Naive B cell (primary cell): ENCODE measurements around the gene RYR2. TPM values are rescaled to one million over a fixed set of nuclear protein-coding genes. Genes with fewer than 3 reads are reported as not detected.

Source experiments
- ATAC-seq, 2 donors: fragments of 150-1000 bp; cut with Tn5 transposase; 2 replicates each; pipeline ENCODE4 v1.10.0; 2021; ENCODE audit warnings: low read depth in 2 of 2, mild to moderate bottlenecking in 2 of 2, moderate library complexity in 2 of 2
- DNase-seq: peaks from one replicate; pipeline ENCODE4 v3.0.0; 2022
- H3K27ac Mint-ChIP-seq, 6 donors: one replicate each; pipeline ENCODE4 v1.8.0; 2020 to 2022; ENCODE audit warnings: mild to moderate bottlenecking in 6 of 6, mixed read lengths in 6 of 6, moderate library complexity in 5 of 6, inconsistent platforms in 2 of 6
- H3K27me3 Mint-ChIP-seq, 3 donors: one replicate each; pipeline ENCODE4 v1.8.0; 2021 to 2022; ENCODE audit warnings: mixed read lengths in 3 of 3, mild to moderate bottlenecking in 1 of 3
- H3K36me3 Mint-ChIP-seq, 2 donors: one replicate each; pipeline ENCODE4 v1.8.0; 2020 to 2022; ENCODE audit warnings: mixed read lengths in 2 of 2, inconsistent platforms in 1 of 2, mild to moderate bottlenecking in 1 of 2
- H3K4me1 Mint-ChIP-seq, 3 donors: one replicate each; pipeline ENCODE4 v1.8.0; 2020 to 2022; ENCODE audit warnings: mixed read lengths in 3 of 3, inconsistent platforms in 1 of 3, mild to moderate bottlenecking in 1 of 3, moderate library complexity in 1 of 3
- H3K4me3 Mint-ChIP-seq, 8 donors: one replicate each; pipeline ENCODE4 v1.8.0; 2020 to 2022; ENCODE audit warnings: mild to moderate bottlenecking in 8 of 8, mixed read lengths in 8 of 8, moderate library complexity in 8 of 8, inconsistent platforms in 2 of 8
- H3K9me3 Mint-ChIP-seq, 7 donors: one replicate each; pipeline ENCODE4 v1.8.0; 2020 to 2022; ENCODE audit warnings: mixed read lengths in 7 of 7, mild to moderate bottlenecking in 5 of 7, inconsistent platforms in 2 of 7, moderate library complexity in 1 of 7
- polyA plus RNA-seq, 6 donors: library from polyadenylated mRNA; unstranded; fragments of 300-500 nt; fragmentation: Illumina TruSeq; gene quantifications; one replicate each; pipeline ENCODE4 v1.2.3, GENCODE V29; 2021; ENCODE audit warnings: low read depth in 6 of 6

Gene RYR2
- polyA plus RNA-seq, 6 donors from 2014 or later: 0.09 TPM; not detected in 5

DNA sequence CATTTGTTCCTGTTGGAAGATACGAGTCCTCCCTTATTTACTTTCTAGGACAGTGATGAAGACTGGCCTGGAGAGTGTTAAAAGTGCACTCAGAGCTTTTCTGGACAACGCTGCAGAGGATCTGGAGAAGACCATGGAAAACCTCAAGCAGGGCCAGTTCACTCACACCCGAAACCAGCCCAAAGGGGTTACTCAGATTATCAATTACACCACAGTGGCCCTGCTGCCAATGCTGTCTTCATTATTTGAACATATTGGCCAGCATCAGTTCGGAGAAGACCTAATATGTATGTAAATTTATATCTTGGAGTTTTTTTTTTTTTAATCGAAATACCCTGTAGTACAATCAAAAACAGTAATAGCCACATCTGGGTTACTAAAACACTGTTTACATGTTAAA is 658.2 kb downstream of the RYR2 start:
- Mint-ChIP-seq H3K4me3 (no peak overlapping the region), H3K4me1 (no peaks in the 10 kb centered on the region), H3K27me3 (no peaks in the 10 kb centered on the region), H3K27ac (no peak overlapping the region), H3K9me3 (peaks cover 0 to 2% (median 0%) of the 10 kb centered on the region in 7 donors), H3K36me3 (no peaks in the 10 kb centered on the region)
- DNase-seq (no peak), ATAC-seq (no peak)

DNA sequence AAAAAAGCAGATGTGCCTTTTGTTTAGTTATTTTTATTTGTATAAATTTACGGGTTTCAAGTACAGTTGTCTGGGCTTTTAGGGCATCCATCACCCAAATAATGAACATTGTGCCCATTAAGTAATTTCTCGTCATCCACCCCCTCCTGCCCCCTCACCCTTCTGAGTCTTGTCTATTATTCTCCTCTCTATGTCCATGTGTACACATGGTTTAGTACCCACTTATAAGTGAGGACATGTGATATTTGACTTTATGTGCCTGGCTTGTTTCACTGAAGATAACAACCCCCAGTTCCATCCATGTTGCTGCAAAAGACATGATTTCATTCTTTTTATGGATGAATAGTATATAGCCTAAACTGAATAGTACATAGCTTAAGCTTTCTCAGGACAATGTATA is 659.5 kb downstream of the RYR2 start:
- no peaks in the 10 kb centered on the region for H3K4me1 Mint-ChIP-seq
- no peak overlapping the region for H3K27ac Mint-ChIP-seq
- peaks cover 0 to 5% (median 0%) of the 10 kb centered on the region in 7 donors for H3K9me3 Mint-ChIP-seq
- DNase-seq (no peak), ATAC-seq (no peak)
- no peaks in the 10 kb centered on the region for H3K36me3 Mint-ChIP-seq
- no peaks in the 10 kb centered on the region for H3K27me3 Mint-ChIP-seq
- no peak overlapping the region for H3K4me3 Mint-ChIP-seq

DNA sequence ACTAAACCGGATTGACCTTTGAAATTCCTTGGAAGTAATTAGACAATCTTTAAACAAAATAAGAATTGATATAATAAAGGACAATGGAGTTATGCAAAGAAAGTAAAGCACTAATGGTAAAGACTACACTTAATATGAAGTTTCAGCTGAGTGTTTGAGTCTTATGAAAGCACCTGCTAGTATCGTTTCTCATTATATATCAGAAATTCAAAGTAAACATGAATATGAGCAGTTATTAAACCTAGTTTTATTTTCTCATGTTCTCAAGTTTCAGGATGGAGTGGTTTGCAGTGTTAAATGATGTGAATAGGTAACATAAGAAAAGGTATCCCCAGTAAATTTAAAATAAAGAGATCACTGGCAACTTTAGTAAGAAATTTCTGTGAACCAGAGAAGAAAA is 660.2 kb downstream of the RYR2 start:
- H3K27ac Mint-ChIP-seq: no peak overlapping the region
- ATAC-seq (no peak), DNase-seq (no peak)
- no peaks in the 10 kb centered on the region for H3K27me3 Mint-ChIP-seq
- H3K36me3 Mint-ChIP-seq: no peaks in the 10 kb centered on the region
- H3K4me1 Mint-ChIP-seq: no peaks in the 10 kb centered on the region
- H3K4me3 Mint-ChIP-seq: no peak overlapping the region
- H3K9me3 Mint-ChIP-seq: peaks cover 0 to 5% (median 0%) of the 10 kb centered on the region in 7 donors

DNA sequence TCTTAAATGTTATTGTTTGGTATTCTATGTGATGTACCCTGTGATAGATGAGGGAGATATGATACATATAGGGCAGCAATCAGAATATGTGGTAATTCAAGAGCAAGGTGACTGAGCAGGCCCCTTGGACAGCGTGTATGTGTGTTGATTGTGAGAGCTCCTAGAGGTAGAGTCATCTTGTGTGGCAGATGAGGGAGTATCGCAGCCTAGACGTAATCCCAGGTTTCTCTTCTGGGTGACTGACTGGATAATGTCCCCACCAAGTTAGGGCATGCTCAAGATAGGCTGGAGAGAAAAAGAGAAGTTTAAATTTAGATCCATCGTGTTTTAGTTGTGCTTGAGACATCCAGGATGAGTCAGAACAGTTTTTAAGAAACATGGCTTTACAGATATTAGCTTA is 663.5 kb downstream of the RYR2 start:
- H3K27ac Mint-ChIP-seq: no peak overlapping the region
- DNase-seq (no peak), ATAC-seq (no peak)
- H3K27me3 Mint-ChIP-seq: no peaks in the 10 kb centered on the region
- H3K9me3 Mint-ChIP-seq: peaks cover 0 to 5% (median 0%) of the 10 kb centered on the region in 7 donors
- no peaks in the 10 kb centered on the region for H3K36me3 Mint-ChIP-seq
- H3K4me3 Mint-ChIP-seq: no peak overlapping the region
- no peaks in the 10 kb centered on the region for H3K4me1 Mint-ChIP-seq

DNA sequence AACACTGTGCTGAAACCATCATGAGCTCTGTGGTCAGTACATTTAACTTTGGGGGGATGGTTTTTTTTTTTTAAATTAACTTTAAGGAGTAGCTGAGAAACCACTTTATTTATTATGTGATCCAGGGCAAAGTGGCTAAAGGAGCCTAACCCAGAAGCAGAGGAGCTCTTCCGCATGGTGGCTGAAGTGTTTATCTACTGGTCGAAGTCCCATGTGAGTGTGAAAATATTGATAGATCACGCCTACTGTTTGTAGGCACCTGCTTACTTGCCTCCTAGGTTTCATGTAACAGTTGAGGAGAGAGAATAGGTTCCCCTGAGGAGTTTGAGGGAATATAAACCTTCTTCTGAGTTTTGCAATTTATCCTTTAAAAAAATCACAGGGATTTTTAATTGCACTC is 667.4 kb downstream of the RYR2 start:
- H3K36me3 Mint-ChIP-seq: no peaks in the 10 kb centered on the region
- no peaks in the 10 kb centered on the region for H3K27me3 Mint-ChIP-seq
- no peak overlapping the region for H3K4me3 Mint-ChIP-seq
- peaks cover 0 to 9% (median 0%) of the 10 kb centered on the region in 7 donors for H3K9me3 Mint-ChIP-seq
- ATAC-seq (no peak), DNase-seq (no peak)
- H3K27ac Mint-ChIP-seq: no peak overlapping the region
- H3K4me1 Mint-ChIP-seq: no peaks in the 10 kb centered on the region

DNA sequence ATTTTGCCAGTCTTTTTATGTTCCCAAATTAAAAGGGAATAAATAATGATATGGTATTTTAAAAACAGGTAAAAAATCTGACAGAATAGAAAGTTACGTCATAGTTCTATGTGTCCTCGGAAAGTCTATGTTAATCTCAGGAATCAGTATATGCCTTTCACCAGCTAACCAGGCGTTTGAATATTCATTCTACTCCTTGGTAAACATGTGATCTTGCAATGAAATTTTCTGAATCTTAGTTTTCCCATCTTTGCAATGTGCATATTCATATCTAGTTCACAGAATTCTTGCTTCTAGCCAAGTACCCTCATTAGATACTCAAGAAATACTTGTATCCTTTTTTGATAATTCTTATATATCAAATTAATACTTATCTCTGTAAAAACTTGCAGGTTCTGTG is 669.3 kb downstream of the RYR2 start:
- H3K4me3 Mint-ChIP-seq: no peak overlapping the region
- H3K4me1 Mint-ChIP-seq: no peaks in the 10 kb centered on the region
- DNase-seq: no peak
- H3K36me3 Mint-ChIP-seq: no peaks in the 10 kb centered on the region
- ATAC-seq: no peak
- H3K9me3 Mint-ChIP-seq: peaks cover 0 to 6% (median 0%) of the 10 kb centered on the region in 7 donors
- H3K27me3 Mint-ChIP-seq: no peaks in the 10 kb centered on the region
- H3K27ac Mint-ChIP-seq: no peak overlapping the region

DNA sequence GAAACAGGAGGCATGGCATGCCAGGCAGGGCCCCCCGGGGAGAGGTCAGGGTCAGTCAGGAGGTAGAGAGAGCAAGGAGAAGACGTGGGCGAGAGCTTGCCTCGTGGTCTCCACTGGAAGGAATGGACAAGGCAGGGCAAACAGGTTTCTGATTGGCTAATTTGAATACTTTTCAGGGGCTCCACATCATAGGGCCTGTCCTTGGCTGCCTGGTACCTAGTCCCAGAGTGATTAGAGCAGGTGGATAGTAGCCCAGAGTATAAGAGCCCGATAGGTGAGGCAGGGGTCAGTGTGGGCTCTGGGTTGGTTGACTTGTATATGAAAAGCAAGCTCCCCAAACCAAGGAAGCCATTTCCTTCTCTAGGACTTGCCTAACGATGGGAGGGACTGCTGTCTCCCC is 670.1 kb downstream of the RYR2 start:
- H3K27ac Mint-ChIP-seq: no peak overlapping the region
- H3K9me3 Mint-ChIP-seq: peaks cover 0 to 6% (median 0%) of the 10 kb centered on the region in 7 donors
- no peak for ATAC-seq
- H3K27me3 Mint-ChIP-seq: no peaks in the 10 kb centered on the region
- DNase-seq: no peak
- no peaks in the 10 kb centered on the region for H3K36me3 Mint-ChIP-seq
- H3K4me3 Mint-ChIP-seq: no peak overlapping the region
- H3K4me1 Mint-ChIP-seq: no peaks in the 10 kb centered on the region

DNA sequence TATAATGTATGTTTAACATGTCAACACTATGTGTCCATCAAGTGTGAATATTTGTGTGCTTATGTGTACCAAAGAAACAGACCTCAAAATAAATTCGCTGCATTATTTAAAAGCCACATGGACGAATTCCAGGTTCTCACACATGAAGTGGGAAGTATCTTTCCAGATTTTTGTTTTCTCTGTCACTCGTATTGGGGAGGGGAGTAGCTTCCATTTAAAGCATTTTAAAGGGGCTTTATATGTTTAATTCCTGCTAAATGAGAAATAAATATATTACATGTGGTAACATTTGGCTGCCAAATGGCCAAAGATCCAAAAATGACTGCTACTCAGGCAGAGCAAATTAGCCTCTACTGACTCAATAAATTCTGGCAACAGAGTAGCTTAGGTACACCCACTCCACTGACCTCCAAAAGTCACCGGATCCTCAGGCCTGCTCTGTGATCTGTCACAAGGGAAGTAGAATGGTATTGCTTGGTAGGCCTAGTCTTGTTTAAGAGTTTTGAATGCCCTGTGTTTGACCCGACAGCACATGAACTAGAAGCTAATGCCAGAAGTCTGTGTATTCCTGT is 670.7 kb downstream of the RYR2 start:
- ATAC-seq (no peak), DNase-seq (no peak)
- peaks cover 0 to 6% (median 0%) of the 10 kb centered on the region in 7 donors for H3K9me3 Mint-ChIP-seq
- no peaks in the 10 kb centered on the region for H3K4me1 Mint-ChIP-seq
- H3K36me3 Mint-ChIP-seq: no peaks in the 10 kb centered on the region
- no peaks in the 10 kb centered on the region for H3K27me3 Mint-ChIP-seq
- H3K27ac Mint-ChIP-seq: peak overlapping the region in 1 of 6 donors; percentile 29
- no peak overlapping the region for H3K4me3 Mint-ChIP-seq

DNA sequence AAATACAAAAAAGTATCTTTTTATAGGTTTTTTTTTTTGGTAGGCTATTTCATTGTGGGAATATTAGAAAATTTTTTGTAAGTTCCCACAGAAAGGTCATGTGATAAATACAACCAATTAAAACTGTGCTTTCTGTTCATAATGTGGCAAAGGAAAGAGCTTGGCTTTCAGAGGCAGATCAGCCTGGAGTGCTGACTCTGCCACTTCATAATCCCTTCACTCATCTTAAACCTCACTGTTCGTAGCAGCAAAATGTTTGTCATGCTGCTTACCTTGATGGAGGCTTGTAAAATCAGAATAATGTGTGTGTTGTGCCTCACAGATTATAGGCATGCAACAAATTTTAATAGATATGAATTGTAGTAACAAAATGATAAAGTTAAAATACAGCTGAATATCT is 671.9 kb downstream of the RYR2 start:
- peaks cover 0 to 6% (median 0%) of the 10 kb centered on the region in 7 donors for H3K9me3 Mint-ChIP-seq
- H3K27me3 Mint-ChIP-seq: no peaks in the 10 kb centered on the region
- no peak overlapping the region for H3K4me3 Mint-ChIP-seq
- no peak for ATAC-seq
- H3K4me1 Mint-ChIP-seq: no peaks in the 10 kb centered on the region
- DNase-seq: no peak
- no peaks in the 10 kb centered on the region for H3K36me3 Mint-ChIP-seq
- H3K27ac Mint-ChIP-seq: no peak overlapping the region

DNA sequence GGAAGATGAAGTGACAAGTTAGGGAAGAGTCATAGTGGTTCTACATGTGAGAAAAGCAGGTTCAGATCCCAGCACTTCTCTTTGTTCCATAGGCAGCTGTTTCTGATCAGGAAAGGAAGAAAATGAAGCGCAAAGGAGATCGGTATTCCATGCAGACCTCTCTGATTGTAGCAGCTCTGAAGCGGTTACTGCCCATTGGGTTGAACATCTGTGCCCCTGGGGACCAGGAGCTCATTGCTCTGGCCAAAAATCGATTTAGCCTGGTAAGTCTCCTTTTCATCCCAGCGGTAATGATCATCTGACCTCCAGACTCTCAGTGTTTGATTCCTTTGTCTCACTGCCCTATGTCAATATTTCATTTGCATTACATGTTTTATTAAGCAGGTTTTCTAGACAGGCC is 675.1 kb downstream of the RYR2 start:
- H3K4me3 Mint-ChIP-seq: no peak overlapping the region

DNA sequence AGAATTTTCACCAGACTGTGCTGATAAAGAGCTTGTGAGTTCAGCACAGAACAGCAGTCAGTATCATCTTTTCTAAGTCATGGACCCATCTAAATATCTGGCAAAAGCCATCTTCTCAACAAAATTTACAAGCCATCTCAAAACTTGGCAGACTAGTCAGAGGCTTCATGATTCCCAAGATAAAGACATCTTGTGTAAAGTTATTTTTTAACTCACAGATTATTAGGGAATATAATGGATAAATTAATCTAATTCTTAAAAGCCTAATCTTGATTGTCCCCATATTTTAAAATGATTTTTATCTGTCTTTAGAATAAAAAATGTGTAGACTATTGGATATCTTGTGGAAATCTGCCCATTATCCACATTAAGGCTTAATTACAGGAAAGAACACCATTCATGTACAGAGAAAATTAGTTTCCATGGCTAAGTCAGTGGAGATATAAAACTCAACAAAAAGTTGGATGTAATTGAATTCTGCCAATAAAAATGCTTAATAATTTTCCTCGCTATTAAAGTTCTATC is 688.9 kb downstream of the RYR2 start:
- no peak for DNase-seq
- Mint-ChIP-seq H3K9me3 (peaks cover 0 to 7% (median 0%) of the 10 kb centered on the region in 7 donors), H3K27ac (no peak overlapping the region), H3K27me3 (no peaks in the 10 kb centered on the region), H3K36me3 (no peaks in the 10 kb centered on the region), H3K4me3 (no peak overlapping the region), H3K4me1 (no peaks in the 10 kb centered on the region)
- ATAC-seq: no peak

More for the DNA sequence above, 675.1 kb downstream of the RYR2 start:
- Mint-ChIP-seq H3K4me1 (no peaks in the 10 kb centered on the region), H3K9me3 (peaks cover 0 to 6% (median 3%) of the 10 kb centered on the region in 7 donors), H3K27ac (no peak overlapping the region), H3K36me3 (no peaks in the 10 kb centered on the region), H3K27me3 (no peaks in the 10 kb centered on the region)
- ATAC-seq: no peak
- DNase-seq: no peak

DNA sequence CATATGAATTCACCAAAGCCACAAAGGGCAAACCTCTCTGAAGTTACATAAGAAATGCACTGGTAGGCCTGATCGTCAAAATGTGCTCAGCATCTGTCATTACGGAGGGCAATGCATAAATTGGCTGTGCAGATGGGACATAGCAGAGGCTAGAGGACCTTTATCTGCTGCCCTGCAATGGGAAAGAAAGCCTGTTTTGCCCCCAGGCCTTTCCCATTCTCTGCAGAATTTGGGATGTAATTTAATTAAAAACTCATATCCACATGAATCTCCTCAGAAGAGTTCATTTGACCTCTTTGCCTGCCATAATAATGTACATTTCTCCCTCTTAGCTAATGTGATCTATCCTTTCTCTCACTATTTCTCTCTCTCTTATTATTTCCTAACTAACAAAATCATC is 690.7 kb downstream of the RYR2 start:
- ATAC-seq: no peak
- no peaks in the 10 kb centered on the region for H3K27me3 Mint-ChIP-seq
- H3K27ac Mint-ChIP-seq: no peak overlapping the region
- H3K4me1 Mint-ChIP-seq: no peaks in the 10 kb centered on the region
- no peaks in the 10 kb centered on the region for H3K36me3 Mint-ChIP-seq
- H3K9me3 Mint-ChIP-seq: peaks cover 0 to 11% (median 0%) of the 10 kb centered on the region in 7 donors
- H3K4me3 Mint-ChIP-seq: no peak overlapping the region
- DNase-seq: no peak

DNA sequence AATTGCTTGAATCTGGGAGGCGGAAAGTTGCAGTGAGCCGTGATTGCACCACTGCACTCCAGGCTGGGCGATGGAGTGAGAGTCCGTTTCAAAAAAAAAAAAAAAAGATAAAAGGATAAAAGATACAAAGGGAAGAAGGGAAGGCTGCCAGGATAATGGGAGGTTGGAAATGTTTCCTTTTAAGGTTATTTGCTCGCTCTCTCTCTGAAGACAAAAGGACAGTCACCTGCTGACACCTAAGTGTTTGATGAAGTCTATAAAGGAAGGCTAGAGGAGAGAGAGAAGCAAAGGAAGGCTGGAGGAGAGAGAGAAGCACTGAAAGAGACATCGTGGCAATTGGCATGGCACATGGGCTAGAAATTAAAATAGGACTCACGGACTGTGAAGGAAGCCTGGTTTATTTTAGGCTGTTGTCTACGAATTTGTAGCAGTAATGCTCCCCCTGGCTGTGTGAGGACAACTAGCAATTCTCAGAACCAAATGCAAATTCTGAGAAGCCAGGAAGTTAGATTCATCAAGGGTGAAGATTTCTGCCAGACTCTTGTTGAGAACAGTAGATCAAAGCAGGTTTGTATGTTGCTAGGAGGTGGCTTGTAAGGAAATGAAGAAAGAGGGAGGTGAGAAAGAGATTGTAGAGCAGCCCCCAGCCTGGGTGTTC is 694.5 kb downstream of the RYR2 start:
- peaks cover 0 to 6% (median 0%) of the 10 kb centered on the region in 7 donors for H3K9me3 Mint-ChIP-seq
- no peak overlapping the region for H3K4me3 Mint-ChIP-seq
- H3K36me3 Mint-ChIP-seq: no peaks in the 10 kb centered on the region
- peak overlapping the region in 1 of 6 donors; percentile 29 for H3K27ac Mint-ChIP-seq
- no peaks in the 10 kb centered on the region for H3K27me3 Mint-ChIP-seq
- no peaks in the 10 kb centered on the region for H3K4me1 Mint-ChIP-seq
- ATAC-seq (no peak), DNase-seq (no peak)

DNA sequence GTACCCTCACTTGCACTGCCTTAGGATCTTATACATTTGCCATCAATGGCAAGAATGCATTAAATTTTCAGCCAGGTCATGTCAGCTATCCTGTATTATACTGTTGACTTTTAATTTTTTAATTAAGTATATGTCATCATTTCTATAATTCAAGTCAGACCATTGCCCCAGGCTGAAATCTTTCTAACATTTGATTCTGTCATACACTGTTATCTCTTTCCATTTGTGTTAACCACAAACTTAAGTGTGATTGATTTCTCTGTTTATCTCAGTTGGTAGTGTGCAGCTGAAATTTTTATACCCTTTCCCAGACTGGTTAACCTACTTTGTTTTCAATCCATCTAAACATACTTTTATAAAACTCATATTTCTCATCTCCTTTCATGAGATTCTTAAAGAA is 695.5 kb downstream of the RYR2 start:
- no peak overlapping the region for H3K4me3 Mint-ChIP-seq
- H3K4me1 Mint-ChIP-seq: no peaks in the 10 kb centered on the region
- no peak for DNase-seq
- no peaks in the 10 kb centered on the region for H3K36me3 Mint-ChIP-seq
- H3K27me3 Mint-ChIP-seq: no peaks in the 10 kb centered on the region
- H3K9me3 Mint-ChIP-seq: peaks cover 0 to 6% (median 0%) of the 10 kb centered on the region in 7 donors
- ATAC-seq: no peak
- H3K27ac Mint-ChIP-seq: peak overlapping the region in 1 of 6 donors; percentile 49
